HepG2 (cell line): Measurements from ENCODE around the gene CLDN7. TPM values are rescaled to one million over a fixed set of nuclear protein-coding genes. Genes with fewer than 3 reads are reported as not detected.

Source experiments
- ARID3A ChIP-seq: IDR thresholded peaks from 2 replicates; pipeline ENCODE4 v1.6.1; 2012; ENCODE audit warnings: low read depth, low read length, improper control_type of control experiment
- BRCA1 ChIP-seq: sonication (generic); formaldehyde crosslinking; IDR thresholded peaks from 2 replicates; pipeline ENCODE4 v1.4.0; 2020; ENCODE audit warnings: missing genetic modification reagents
- ESRRA ChIP-seq: sonication (generic); formaldehyde crosslinking; IDR thresholded peaks from 2 replicates; pipeline ENCODE4 v1.5.1; 2020; ENCODE audit warnings: mild to moderate bottlenecking, low read depth, missing genetic modification reagents
- FLYWCH1 ChIP-seq: sonication (generic); formaldehyde crosslinking; IDR thresholded peaks from 2 replicates; pipeline ENCODE4 v1.8.1; 2023; ENCODE audit warnings: mild to moderate bottlenecking, missing genetic modification reagents
- HDAC1 ChIP-seq: sonication (generic); formaldehyde crosslinking; IDR thresholded peaks from 2 replicates; pipeline ENCODE4 v1.5.1; 2020; ENCODE audit warnings: mild to moderate bottlenecking, missing genetic modification reagents
- HOXA7 ChIP-seq: sonication (generic); formaldehyde crosslinking; IDR thresholded peaks from 2 replicates; pipeline ENCODE4 v1.8.1; 2022; ENCODE audit warnings: mild to moderate bottlenecking, missing genetic modification reagents, moderate library complexity
- MLXIP ChIP-seq: sonication (generic); formaldehyde crosslinking; IDR thresholded peaks from 2 replicates; pipeline ENCODE4 v1.9.0; 2021; ENCODE audit warnings: missing genetic modification reagents, borderline replicate concordance
- MTF1 ChIP-seq: sonication (generic); formaldehyde crosslinking; IDR thresholded peaks from 2 replicates; pipeline ENCODE4 v1.5.0; 2020; ENCODE audit warnings: missing genetic modification reagents
- NPAS2 ChIP-seq: sonication (generic); formaldehyde crosslinking; IDR thresholded peaks from 2 replicates; pipeline ENCODE4 v1.8.0; 2022; ENCODE audit warnings: mild to moderate bottlenecking, missing genetic modification reagents, borderline replicate concordance
- POLR2AphosphoS2 ChIP-seq: IDR thresholded peaks from 2 replicates; pipeline ENCODE4 v1.6.1; 2011; ENCODE audit warnings: low read depth, low read length, improper control_type of control experiment
- RCOR2 ChIP-seq: IDR thresholded peaks from 2 replicates; pipeline ENCODE4 v1.6.1; 2016; ENCODE audit warnings: missing biosample characterization, missing genetic modification reagents
- SKI ChIP-seq: fragments of 450-650 bp; IDR thresholded peaks from one replicate; pipeline ENCODE4 v1.6.1; 2018; ENCODE audit warnings: mild to moderate bottlenecking; ENCODE audit not compliant: partially characterized antibody
- SMAD1 ChIP-seq: sonication (generic); formaldehyde crosslinking; IDR thresholded peaks from 2 replicates; pipeline ENCODE4 v1.4.0; 2020; ENCODE audit warnings: missing genetic modification reagents, low read depth, mild to moderate bottlenecking, borderline replicate concordance
- SP4 ChIP-seq: sonication (generic); formaldehyde crosslinking; IDR thresholded peaks from 2 replicates; pipeline ENCODE4 v1.8.1; 2023; ENCODE audit warnings: mild to moderate bottlenecking, missing genetic modification reagents
- TCF12 ChIP-seq, 2 experiments: fragments of 450-650 bp in 1 of 2; sonication (generic) in 1 of 2; formaldehyde crosslinking in 1 of 2; IDR thresholded peaks; 2 replicates each; pipeline versions ENCODE4 v1.6.1 to v1.8.0; 2017 to 2022; ENCODE audit warnings: antibody characterized with exemption in 1 of 2, mild to moderate bottlenecking in 1 of 2, missing genetic modification reagents in 1 of 2, moderate library complexity in 1 of 2
- ZBTB34 ChIP-seq: sonication (generic); formaldehyde crosslinking; IDR thresholded peaks from 2 replicates; pipeline ENCODE4 v1.8.0; 2022; ENCODE audit warnings: mild to moderate bottlenecking, missing genetic modification reagents
- ZMYM4 ChIP-seq: sonication (generic); formaldehyde crosslinking; IDR thresholded peaks from 2 replicates; pipeline ENCODE4 v1.8.1; 2023; ENCODE audit warnings: mild to moderate bottlenecking, missing genetic modification reagents
- ZNF275 ChIP-seq: sonication (generic); formaldehyde crosslinking; IDR thresholded peaks from 2 replicates; pipeline ENCODE4 v1.8.0; 2022; ENCODE audit warnings: missing genetic modification reagents, mild to moderate bottlenecking, inconsistent platforms, borderline replicate concordance
- ZNF333 ChIP-seq: sonication (generic); formaldehyde crosslinking; IDR thresholded peaks from 2 replicates; pipeline ENCODE4 v1.4.0; 2020; ENCODE audit warnings: mild to moderate bottlenecking, missing genetic modification reagents, borderline replicate concordance
- ZNF468 ChIP-seq: sonication (generic); formaldehyde crosslinking; IDR thresholded peaks from 2 replicates; pipeline ENCODE4 v1.8.0; 2022; ENCODE audit warnings: mild to moderate bottlenecking, moderate library complexity, missing genetic modification reagents
- ZSCAN20 ChIP-seq: sonication (generic); formaldehyde crosslinking; IDR thresholded peaks from 2 replicates; pipeline ENCODE4 v1.4.0; 2020; ENCODE audit warnings: missing genetic modification reagents, mild to moderate bottlenecking, borderline replicate concordance
- polyA plus RNA-seq, 8 experiments: library from polyadenylated mRNA; depleted of rRNA in 3 of 8; stranded (reverse) in 7 of 8; unstranded in 1 of 8; fragments of >200 nt; fragmentation: Illumina TruSeq in 4 of 8; extraction: Trizol in 4 of 8; gene quantifications; 2 replicates each; pipeline versions ENCODE4 v1.2.1 to v1.2.3, GENCODE V29; 2011 to 2016; ENCODE audit warnings: low read depth in 4 of 8, missing spikeins in 1 of 8, mixed read lengths in 1 of 8; ENCODE audit not compliant: insufficient read depth in 1 of 8
- total RNA-seq, 5 experiments: library from RNA; depleted of rRNA; stranded (reverse); fragments of >200 nt; fragmentation: Illumina TruSeq; extraction: Trizol; gene quantifications; 2 replicates each; pipeline ENCODE4 v1.2.3, GENCODE V29; 2016; ENCODE audit warnings: low read depth in 1 of 5

Gene CLDN7
- total and polyA plus RNA-seq, 2 of the 13 experiments (the other 11 are each of a cell fraction or from before 2014, with no cell fraction given), result not detected

- no peak for TF ChIP-seq MLXIP
- no peak for TF ChIP-seq BRCA1 (CRISPR knock-in tag)
- TF ChIP-seq HDAC1 (CRISPR knock-in tag), result peak; percentile 59; the same call in 1 of the 2 replicates
- TF ChIP-seq ARID3A, result peak; percentile 63
- no peak for TF ChIP-seq POLR2AphosphoS2
- no peak for TF ChIP-seq TCF12 (IDR thresholded peaks at IDR 0.05)
- TF ChIP-seq TCF12 (CRISPR knock-in tag; IDR thresholded peaks at IDR 0.05), result 0 out of 2 replicates have a peak, but pooled peaks have one; percentile 31
- TF ChIP-seq RCOR2 (CRISPR knock-in tag), result 0 out of 2 replicates have a peak, but pooled peaks have one; percentile 16
- no peak for TF ChIP-seq MTF1 (CRISPR knock-in tag)
- TF ChIP-seq ZMYM4, result 0 out of 2 replicates have a peak, but pooled peaks have one; percentile 44
- TF ChIP-seq NPAS2 (CRISPR knock-in tag), result no peak
- peak; percentile 75; the same call in 1 of the 2 replicates for TF ChIP-seq ZNF333 (CRISPR knock-in tag)
- 0 out of 2 replicates have a peak, but pooled peaks have one; percentile 13 for TF ChIP-seq SMAD1
- TF ChIP-seq FLYWCH1 (CRISPR knock-in tag), result no peak
- TF ChIP-seq ZNF275, result no peak
- TF ChIP-seq SP4 (CRISPR knock-in tag), result peak; percentile 75; the same call in 1 of the 2 replicates
- no peak for TF ChIP-seq HOXA7 (CRISPR knock-in tag)
- peak; percentile 35; the same call in 1 of the 2 replicates for TF ChIP-seq ESRRA
- TF ChIP-seq SKI, result peak; percentile 95
- no peak for TF ChIP-seq ZNF468 (CRISPR knock-in tag)
- TF ChIP-seq ZBTB34, result no peak
- TF ChIP-seq ZSCAN20 (CRISPR knock-in tag), result no peak
Observed at GRCh38 chr17:7258731-7259554, 3.3 kb downstream of the CLDN7 start (continued).
